ENCODE data around the gene DCDC2B. TPM values are rescaled to one million over a fixed set of nuclear protein-coding genes. Genes with fewer than 3 reads are reported as not detected.
"Not testable (repeated sequence)": the region's sequence is repeated elsewhere in the genome, so short reads cannot be mapped to it uniquely, and the experiment has no call there.

The DCDC2B gene
- polyA plus RNA-seq, 2 donors, result 0.06 TPM; not detected in 1

DNA sequence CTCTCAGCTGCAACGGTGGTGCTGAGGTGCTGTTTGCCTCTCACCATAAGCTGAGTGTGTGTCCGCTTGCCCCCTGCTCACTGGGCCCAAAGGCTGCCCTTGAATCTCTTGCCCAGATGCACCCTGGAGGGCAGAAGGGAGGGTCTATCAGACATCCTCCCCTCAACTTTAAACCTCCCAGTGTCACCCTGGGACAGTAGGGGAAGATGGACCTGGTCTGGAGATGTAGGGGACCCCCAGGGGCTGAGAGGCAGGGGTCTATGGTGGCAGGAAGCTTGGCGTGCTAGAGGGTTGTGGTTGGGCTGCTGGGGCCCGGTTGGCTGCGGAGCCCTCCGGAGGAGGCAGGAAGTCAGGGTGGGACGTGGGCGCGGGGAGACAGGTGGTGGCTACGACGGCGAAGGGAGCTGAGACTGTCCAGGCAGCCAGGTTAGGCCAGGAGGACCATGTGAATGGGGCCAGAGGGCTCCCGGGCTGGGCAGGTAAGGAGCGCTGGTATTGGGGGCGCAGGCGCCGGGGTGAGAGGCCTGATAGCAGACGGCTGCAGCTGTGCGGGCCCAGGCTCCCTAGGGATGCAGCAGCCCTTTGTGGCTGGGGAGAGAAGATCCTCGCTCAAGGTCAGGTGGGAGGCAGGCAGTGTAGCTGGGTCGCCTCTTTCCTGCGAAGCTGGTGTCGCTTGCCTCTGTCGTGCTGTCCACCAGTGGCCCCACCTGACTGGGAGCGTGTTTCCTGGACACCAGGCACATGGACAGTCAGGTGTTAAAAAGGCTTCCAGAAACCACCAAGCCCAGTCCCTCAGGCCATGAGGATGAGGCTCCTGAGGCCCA, 42.2 kb downstream of the DCDC2B start, which contains the start of gene LCK:
LCK (plus strand) TSS at position 373 of the 824 bp plus-strand sequence. CDS start 23,065 bp downstream, outside the sequence.
- H3K4me1 ChIP-seq (ENCODE audit: control insufficient read depth in 2 of 2, insufficient read depth in 2 of 2, low read length in 1 of 2), result peaks cover 0 to 5% of the 10 kb centered on the region in 2 donors
- 74 to 75% methylated on average over 25 of the region's 25 CpGs for WGBS, 2 donors
- H3K27me3 ChIP-seq (ENCODE audit: control insufficient read depth in 1 of 2, insufficient read depth in 2 of 2, low read length in 2 of 2), result no peaks in the 10 kb centered on the region
- H3K9me3 ChIP-seq (ENCODE audit: control insufficient read depth in 2 of 2, insufficient read depth in 1 of 2, low read depth in 1 of 2, low read length in 1 of 2), result peaks cover 0 to 3% of the 10 kb centered on the region in 2 donors
- H3K4me3 ChIP-seq (ENCODE audit: low read depth in 1 of 2, low read length in 2 of 2), result peak within 1 kb of the TSS in 1 of 2 donors; percentile 32
- no peaks in the 10 kb centered on the region for H3K36me3 ChIP-seq (ENCODE audit: control insufficient read depth in 2 of 2, insufficient read depth in 2 of 2, low read length in 1 of 2)
- peak within 1 kb of the TSS; percentile 43 to 69 for H3K27ac ChIP-seq (ENCODE audit: low read depth in 2 of 2, low read length in 1 of 2)

DNA sequence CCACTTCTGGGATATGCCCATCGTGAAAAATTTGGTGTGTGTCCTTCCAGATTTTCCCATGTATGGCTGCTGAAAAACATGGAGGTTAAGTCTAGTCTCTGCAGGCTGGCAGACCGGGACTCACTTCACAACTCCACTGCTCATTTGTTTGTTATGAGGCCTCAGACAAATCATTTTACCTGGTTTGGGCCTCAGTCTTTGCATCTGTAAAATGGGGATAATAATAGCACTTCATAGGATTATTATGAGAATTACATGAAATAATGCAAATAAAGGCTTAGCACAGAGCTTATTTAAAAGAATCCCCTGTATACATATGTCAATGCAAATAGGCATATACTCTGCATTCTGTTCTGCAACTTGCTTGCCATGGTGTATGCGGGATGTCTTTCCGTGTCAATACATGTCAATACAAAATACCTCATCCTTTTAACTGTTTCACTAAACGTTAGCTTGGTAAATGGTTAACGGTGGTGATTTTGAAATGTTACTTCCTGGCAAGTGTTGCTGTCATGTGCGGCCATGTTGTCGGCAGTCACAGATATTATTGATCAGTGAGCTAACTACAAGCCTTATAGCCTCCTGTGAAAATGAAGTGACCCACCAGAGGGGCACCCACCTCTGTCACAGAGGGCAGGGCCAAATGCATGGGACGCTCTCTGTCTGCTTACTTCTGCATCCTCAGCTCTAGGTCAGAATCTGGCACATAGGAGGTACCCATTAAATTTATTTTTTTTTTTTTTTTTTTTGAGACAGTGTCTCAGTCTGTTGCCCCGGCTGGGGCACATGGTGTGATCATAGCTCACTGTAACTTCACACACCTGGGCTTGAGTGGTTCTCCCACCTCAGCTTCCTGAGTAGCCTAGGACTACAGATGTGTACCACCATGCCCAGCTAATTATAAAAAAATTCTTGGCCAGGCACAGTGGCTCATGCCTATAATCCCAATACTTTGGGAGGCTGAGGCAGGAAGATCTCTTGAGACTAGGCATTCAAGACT, 46.5 kb downstream of the DCDC2B start:
- H3K9me3 ChIP-seq (ENCODE audit: control insufficient read depth in 2 of 2, insufficient read depth in 1 of 2, low read depth in 1 of 2, low read length in 1 of 2), result no peaks in the 10 kb centered on the region
- 75 to 79% methylated on average over 10 of the region's 10 CpGs for WGBS, 2 donors
- no peaks in the 10 kb centered on the region for H3K4me1 ChIP-seq (ENCODE audit: control insufficient read depth in 2 of 2, insufficient read depth in 2 of 2, low read length in 1 of 2)
- no peak overlapping the region for H3K27ac ChIP-seq (ENCODE audit: low read depth in 2 of 2, low read length in 1 of 2)
- no peaks in the 10 kb centered on the region for H3K27me3 ChIP-seq (ENCODE audit: control insufficient read depth in 1 of 2, insufficient read depth in 2 of 2, low read length in 2 of 2)
- H3K36me3 ChIP-seq (ENCODE audit: control insufficient read depth in 2 of 2, insufficient read depth in 2 of 2, low read length in 1 of 2), result no peaks in the 10 kb centered on the region
- H3K4me3 ChIP-seq (ENCODE audit: low read depth in 1 of 2, low read length in 2 of 2), result no peak overlapping the region

DNA sequence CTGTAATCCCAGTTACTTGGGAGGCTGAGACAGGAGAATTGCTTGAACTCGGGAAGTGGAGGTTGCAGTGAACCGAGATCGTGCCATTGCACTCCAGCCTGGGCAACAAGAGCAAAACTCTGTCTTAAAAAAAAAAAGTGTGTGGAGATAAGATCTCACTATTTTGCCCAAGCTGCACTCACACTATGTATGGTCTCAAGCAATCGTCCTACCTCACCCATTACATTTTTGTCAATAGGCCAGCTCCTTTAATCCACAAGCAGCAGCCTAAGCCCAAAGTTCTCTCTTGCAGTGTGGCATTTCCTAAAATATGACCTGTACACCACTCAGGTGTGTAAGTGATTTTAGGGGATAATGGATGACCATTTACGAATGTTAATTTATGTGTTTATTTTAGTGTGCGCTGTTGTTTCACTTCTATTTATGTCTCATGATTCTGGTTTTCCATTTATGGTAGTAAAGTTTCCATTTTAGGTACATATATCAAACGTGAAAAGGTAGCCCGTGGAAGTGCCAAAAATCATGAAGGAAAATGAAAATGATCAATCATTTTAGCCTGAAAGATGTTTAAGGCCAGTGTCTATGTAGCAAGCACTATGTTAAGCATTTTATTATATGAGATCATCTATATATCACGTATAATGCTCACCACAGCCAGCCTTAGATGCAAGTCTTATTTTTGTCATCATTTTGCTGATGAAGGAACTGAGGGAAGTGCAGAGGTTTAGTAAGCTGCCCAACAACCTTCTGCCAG, 47.8 kb downstream of the DCDC2B start:
- H3K27ac ChIP-seq (ENCODE audit: low read depth in 2 of 2, low read length in 1 of 2), result no peak overlapping the region
- H3K4me3 ChIP-seq (ENCODE audit: low read depth in 1 of 2, low read length in 2 of 2), result no peak overlapping the region
- WGBS, 2 donors, result 63 to 68% methylated on average over 9 of the region's 9 CpGs
- H3K9me3 ChIP-seq (ENCODE audit: control insufficient read depth in 2 of 2, insufficient read depth in 1 of 2, low read depth in 1 of 2, low read length in 1 of 2), result no peaks in the 10 kb centered on the region
- no peaks in the 10 kb centered on the region for H3K36me3 ChIP-seq (ENCODE audit: control insufficient read depth in 2 of 2, insufficient read depth in 2 of 2, low read length in 1 of 2)
- H3K4me1 ChIP-seq (ENCODE audit: control insufficient read depth in 2 of 2, insufficient read depth in 2 of 2, low read length in 1 of 2), result no peaks in the 10 kb centered on the region
- H3K27me3 ChIP-seq (ENCODE audit: control insufficient read depth in 1 of 2, insufficient read depth in 2 of 2, low read length in 2 of 2), result no peaks in the 10 kb centered on the region

DNA sequence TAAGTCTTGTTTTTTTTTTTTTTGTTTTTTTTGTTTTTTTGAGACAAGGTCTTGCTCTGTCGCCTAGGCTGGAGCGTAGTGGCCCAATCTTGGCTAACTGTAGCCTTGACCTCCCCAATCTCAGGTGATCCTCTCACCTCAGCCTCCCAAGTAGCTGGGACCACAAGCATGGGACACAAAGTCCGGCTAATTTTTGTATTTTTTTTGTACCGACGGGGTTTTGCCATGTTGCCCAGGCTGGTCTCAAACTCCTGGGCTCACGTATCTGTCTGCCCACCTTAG, 48.3 kb downstream of the DCDC2B start:
- Histone ChIP-seq H3K4me1 (ENCODE audit: control insufficient read depth in 2 of 2, insufficient read depth in 2 of 2, low read length in 1 of 2) (no peaks in the 10 kb centered on the region), H3K4me3 (ENCODE audit: low read depth in 1 of 2, low read length in 2 of 2) (no peak overlapping the region), H3K9me3 (ENCODE audit: control insufficient read depth in 2 of 2, insufficient read depth in 1 of 2, low read depth in 1 of 2, low read length in 1 of 2) (no peaks in the 10 kb centered on the region), H3K36me3 (ENCODE audit: control insufficient read depth in 2 of 2, insufficient read depth in 2 of 2, low read length in 1 of 2) (no peaks in the 10 kb centered on the region), H3K27ac (ENCODE audit: low read depth in 2 of 2, low read length in 1 of 2) (no peak overlapping the region), H3K27me3 (ENCODE audit: control insufficient read depth in 1 of 2, insufficient read depth in 2 of 2, low read length in 2 of 2) (no peaks in the 10 kb centered on the region)
- WGBS, 2 donors, result 91 to 92% methylated on average over 6 of the region's 6 CpGs

DNA sequence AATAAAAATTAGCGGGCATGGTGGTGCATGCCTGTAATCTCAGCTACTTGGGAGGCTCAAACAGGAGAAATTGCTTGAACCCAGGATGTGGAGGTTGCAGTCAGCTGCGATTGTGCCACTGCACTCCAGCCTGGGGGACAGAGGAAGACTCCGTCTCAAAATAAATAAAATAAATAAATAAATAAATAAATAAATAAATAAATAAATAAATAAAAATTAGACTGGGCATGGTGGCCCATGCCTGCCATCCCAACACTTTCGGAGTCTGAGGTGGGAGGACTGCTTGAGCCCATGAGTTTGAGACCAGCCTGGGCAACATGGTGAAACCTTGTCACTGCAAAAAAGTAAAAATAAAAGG, 54.3 kb downstream of the DCDC2B start:
- not testable (repeated sequence) for H3K9me3 ChIP-seq (ENCODE audit: control insufficient read depth in 2 of 2, insufficient read depth in 1 of 2, low read depth in 1 of 2, low read length in 1 of 2); H3K27me3 ChIP-seq (ENCODE audit: control insufficient read depth in 1 of 2, insufficient read depth in 2 of 2, low read length in 2 of 2); H3K4me1 ChIP-seq (ENCODE audit: control insufficient read depth in 2 of 2, insufficient read depth in 2 of 2, low read length in 1 of 2); H3K36me3 ChIP-seq (ENCODE audit: control insufficient read depth in 2 of 2, insufficient read depth in 2 of 2, low read length in 1 of 2); H3K4me3 ChIP-seq (ENCODE audit: low read depth in 1 of 2, low read length in 2 of 2); H3K27ac ChIP-seq (ENCODE audit: low read depth in 2 of 2, low read length in 1 of 2)
- WGBS, 2 donors, result 94 to 95% methylated on average over 4 of the region's 4 CpGs

DNA sequence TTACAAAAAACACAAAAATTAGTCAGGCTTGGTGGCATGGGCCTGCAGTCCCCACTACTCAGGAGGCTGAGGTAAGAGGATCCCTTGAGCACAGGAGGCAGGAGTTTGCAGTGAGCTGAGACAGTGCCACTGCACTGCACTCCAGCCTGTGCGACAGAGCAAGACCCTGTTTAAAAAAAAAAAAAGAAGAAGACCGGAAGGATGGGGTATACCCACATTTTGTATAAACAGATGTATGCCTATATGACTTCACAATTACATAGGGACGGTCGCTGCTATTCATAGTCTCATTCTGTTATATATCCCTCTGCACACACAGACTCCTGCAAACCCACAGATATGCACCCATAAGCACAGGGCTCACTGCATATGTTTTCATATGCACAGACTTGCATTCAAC, 54.9 kb downstream of the DCDC2B start:
- WGBS, 2 donors, result 57 to 78% methylated on average over 4 of the region's 4 CpGs

More for the DNA sequence above, 54.9 kb downstream of the DCDC2B start:
- no peaks in the 10 kb centered on the region for H3K9me3 ChIP-seq (ENCODE audit: control insufficient read depth in 2 of 2, insufficient read depth in 1 of 2, low read depth in 1 of 2, low read length in 1 of 2)
- H3K4me3 ChIP-seq (ENCODE audit: low read depth in 1 of 2, low read length in 2 of 2), result no peak overlapping the region
- no peak overlapping the region for H3K27ac ChIP-seq (ENCODE audit: low read depth in 2 of 2, low read length in 1 of 2)
- H3K27me3 ChIP-seq (ENCODE audit: control insufficient read depth in 1 of 2, insufficient read depth in 2 of 2, low read length in 2 of 2), result no peaks in the 10 kb centered on the region
- no peaks in the 10 kb centered on the region for H3K36me3 ChIP-seq (ENCODE audit: control insufficient read depth in 2 of 2, insufficient read depth in 2 of 2, low read length in 1 of 2)
- no peaks in the 10 kb centered on the region for H3K4me1 ChIP-seq (ENCODE audit: control insufficient read depth in 2 of 2, insufficient read depth in 2 of 2, low read length in 1 of 2)

Other genes starting within 250 kb of the DCDC2B start
- 10 to 100 TPM; 55.1 to 63.4 TPM for gene KHDRBS1, start 195.2 kb upstream of the DCDC2B start, polyA plus RNA-seq
- 1 to 10 TPM; 6.8 to 9.5 TPM for gene TMEM39B, start 136.2 kb upstream of the DCDC2B start, polyA plus RNA-seq
- 1 to 10 TPM; 6.9 to 9.9 TPM for gene KPNA6, start 101.0 kb upstream of the DCDC2B start, polyA plus RNA-seq
- 10 to 100 TPM; 10.2 to 13.5 TPM for gene TXLNA, start 29.4 kb upstream of the DCDC2B start, polyA plus RNA-seq
- 1 to 10 TPM; 2.7 to 2.9 TPM for gene CCDC28B, start 8.5 kb upstream of the DCDC2B start, polyA plus RNA-seq
- gene IQCC, start 3.4 kb upstream of the DCDC2B start, polyA plus RNA-seq, result 1 to 10 TPM; 1.5 to 1.6 TPM
- 10 to 100 TPM; 10.4 to 15.6 TPM for gene TMEM234, start 13.3 kb downstream of the DCDC2B start, polyA plus RNA-seq
- gene EIF3I, start 13.3 kb downstream of the DCDC2B start, polyA plus RNA-seq, result 100 to 1,000 TPM; 134 to 189 TPM
- gene FAM167B, start 38.1 kb downstream of the DCDC2B start, polyA plus RNA-seq, result 1 to 10 TPM; 1.8 to 2.0 TPM
- 1 to 10 TPM; 2.3 to 2.4 TPM for gene LCK, start 42.2 kb downstream of the DCDC2B start, polyA plus RNA-seq
- gene HDAC1, start 83.0 kb downstream of the DCDC2B start, polyA plus RNA-seq, result 10 to 100 TPM; 43.8 to 90.3 TPM
- 1 to 10 TPM; 3.6 to 6.0 TPM for gene MARCKSL1, start 127.1 kb downstream of the DCDC2B start, polyA plus RNA-seq
- 1 to 10 TPM; 2.9 to 5.9 TPM for gene FAM229A, start 153.4 kb downstream of the DCDC2B start, polyA plus RNA-seq
- under 1 TPM; 0.15 to 0.53 TPM for gene TSSK3, start 153.4 kb downstream of the DCDC2B start, polyA plus RNA-seq
- 10 to 100 TPM; 24.1 to 26.9 TPM for gene BSDC1, start 185.4 kb downstream of the DCDC2B start, polyA plus RNA-seq